Hematopoietic multipotent progenitor cell treated with erythropoietin and hydrocortisone succinate and interleukin-3 and kit ligand, for 6 days (in vitro differentiated cells): ENCODE data around the gene APOL2.
A peak's percentile ranks its signal among the peaks of the same experiment; 100 is the strongest.
"Not testable (repeated sequence)": the region's sequence is repeated elsewhere in the genome, so short reads cannot be mapped to it uniquely, and the experiment has no call there.

ENCODE experiments used
- DNase-seq: peaks from one replicate; pipeline ENCODE4 v3.0.0-alpha.2; 2015

APOL2 gene

GRCh38 chr22:36262307-36262706 is 23.0 kb upstream of the APOL2 start:
- DNase-seq, result not testable (repeated sequence)

GRCh38 chr22:36261675-36262074 is 22.3 kb upstream of the APOL2 start:
- not testable (repeated sequence) for DNase-seq

GRCh38 chr22:36259615-36260300 is 20.4 kb upstream of the APOL2 start:
- no peak for DNase-seq

GRCh38 chr22:36258701-36259614 is 19.6 kb upstream of the APOL2 start:
- peak; percentile 41 for DNase-seq

- no peak for DNase-seq
Measured at GRCh38 chr22:36257948-36258670, 18.8 kb upstream of the APOL2 start.

- no peak for DNase-seq
Measured at GRCh38 chr22:36257308-36257707, 18.0 kb upstream of the APOL2 start.

- DNase-seq, result no peak
Measured at GRCh38 chr22:36256478-36256877, 17.2 kb upstream of the APOL2 start.

- DNase-seq, result not testable (repeated sequence)
Measured at GRCh38 chr22:36255572-36255971, 16.2 kb upstream of the APOL2 start.

- peak; percentile 69 for DNase-seq
Measured at GRCh38 chr22:36253523-36254490, 14.5 kb upstream of the APOL2 start.

- peak; percentile 82 for DNase-seq
Measured at GRCh38 chr22:36252754-36253522, 13.6 kb upstream of the APOL2 start, which contains the start of gene APOL1. TSS of gene APOL1 (plus strand) at chr22:36253133. CDS start at chr22:36254956, 1,823 bp downstream.

- DNase-seq, result not testable (repeated sequence)
Measured at GRCh38 chr22:36251979-36252608, 12.8 kb upstream of the APOL2 start.

- DNase-seq, result not testable (repeated sequence)
Measured at GRCh38 chr22:36250292-36250960, 11.1 kb upstream of the APOL2 start.

GRCh38 chr22:36249160-36249559 is 9.8 kb upstream of the APOL2 start:
- DNase-seq, result no peak

GRCh38 chr22:36247955-36248354 is 8.6 kb upstream of the APOL2 start:
- peak; percentile 71 for DNase-seq

- DNase-seq, result no peak
Measured at GRCh38 chr22:36246718-36247117, 7.4 kb upstream of the APOL2 start.

GRCh38 chr22:36245805-36246356 is 6.6 kb upstream of the APOL2 start:
- DNase-seq, result no peak

GRCh38 chr22:36244522-36245391 is 5.4 kb upstream of the APOL2 start:
- no peak for DNase-seq

GRCh38 chr22:36243986-36244385 is 4.7 kb upstream of the APOL2 start:
- no peak for DNase-seq

GRCh38 chr22:36239150-36239400 is 252 bp downstream of the APOL2 start:
- DNase-seq, result peak; percentile 33
